K562 (cell line): ENCODE data around the gene SREBF1. TPM values are rescaled to one million over a fixed set of nuclear protein-coding genes. Genes with fewer than 3 reads are reported as not detected.

Source experiments
- ARNT ChIP-seq, 2 experiments: fragments of 450-650 bp; IDR thresholded peaks; 2 replicates each; pipeline ENCODE4 v1.6.1; 2016; ENCODE audit warnings: mild to moderate bottlenecking in 1 of 2
- FOXJ2 ChIP-seq: fragments of 200-800 bp; sonication (Bioruptor generic); IDR thresholded peaks from 2 replicates; pipeline ENCODE4 v1.6.1; 2016; ENCODE audit warnings: missing genetic modification characterization, missing compliant biosample characterization
- HDAC2 ChIP-seq: fragments of 450-650 bp; IDR thresholded peaks from 2 replicates; pipeline ENCODE4 v1.6.1; 2016; ENCODE audit warnings: mild to moderate bottlenecking
- MCM7 ChIP-seq, 2 experiments: fragments of 450-650 bp; IDR thresholded peaks; 2 replicates each; pipeline ENCODE4 v1.6.1; 2016 to 2018
- SREBF2 ChIP-seq: sonication (generic); formaldehyde crosslinking; IDR thresholded peaks from 2 replicates; pipeline ENCODE4 v1.4.0; 2020; ENCODE audit warnings: mild to moderate bottlenecking, missing genetic modification reagents
- STAT5A ChIP-seq: IDR thresholded peaks from 2 replicates; pipeline ENCODE4 v1.6.1; 2012; ENCODE audit warnings: low read length, inconsistent platforms, borderline replicate concordance
- ZNF212 ChIP-seq: fragments of 450-650 bp; formaldehyde crosslinking; IDR thresholded peaks from 2 replicates; pipeline ENCODE4 v1.4.0; 2020; ENCODE audit warnings: mild to moderate bottlenecking
- ZNF23 ChIP-seq: fragments of 250-450 bp; sonication (Bioruptor Pico); IDR thresholded peaks from 2 replicates; pipeline ENCODE4 v1.4.0; 2020; ENCODE audit warnings: mild to moderate bottlenecking
- polyA plus RNA-seq, 8 experiments: library from polyadenylated mRNA; depleted of rRNA in 4 of 8; stranded (reverse) in 5 of 8; unstranded in 3 of 8; fragments of >200 nt; fragmentation: Nextera tagmentation in 2 of 8; fragmentation: Illumina TruSeq in 1 of 8; extraction: Ambion mirVana in 2 of 8; extraction: Trizol in 1 of 8; gene quantifications; 2 replicates each; pipeline versions ENCODE4 v1.2.1 to v1.2.3, GENCODE V29; 2011 to 2014; ENCODE audit warnings: inconsistent platforms in 1 of 8, missing spikeins in 1 of 8
- total RNA-seq, 7 experiments: library from RNA; depleted of rRNA in 6 of 7; stranded (reverse); fragments of >200 nt in 6 of 7; fragmentation: Illumina TruSeq in 2 of 7; extraction: Trizol in 2 of 7; gene quantifications; 2 replicates each; pipeline versions ENCODE4 v1.2.1 to v1.2.3, GENCODE V29; 2011 to 2021; ENCODE audit warnings: low replicate concordance in 1 of 7
- TF ChIP-seq, protein P1 (sequence below), 3 experiments: fragments of 200-800 bp in 1 of 3; sonication (Bioruptor generic) in 1 of 3; sonication (generic) in 1 of 3; formaldehyde crosslinking in 1 of 3; IDR thresholded peaks; 2 replicates each; pipeline versions ENCODE4 v1.6.1 to v1.8.0; 2016 to 2022; ENCODE audit warnings: mild to moderate bottlenecking in 2 of 3, missing compliant biosample characterization in 2 of 3, missing genetic modification characterization in 2 of 3, missing genetic modification reagents in 1 of 3
- TF ChIP-seq, protein P2 (sequence below): sonication (generic); formaldehyde crosslinking; IDR thresholded peaks from 2 replicates; pipeline ENCODE4 v1.8.1; 2023; ENCODE audit warnings: mild to moderate bottlenecking, missing genetic modification reagents
- TF ChIP-seq, protein P3 (sequence below): fragments of 150-350 bp; IDR thresholded peaks from 2 replicates; pipeline ENCODE4 v1.6.1; 2014; ENCODE audit warnings: low read depth, mild to moderate bottlenecking, low read length, borderline replicate concordance
- TF ChIP-seq, protein P4 (sequence below): sonication (generic); formaldehyde crosslinking; IDR thresholded peaks from 2 replicates; pipeline ENCODE4 v1.8.1; 2022; ENCODE audit warnings: missing genetic modification reagents
- TF ChIP-seq, protein P5 (sequence below), 2 experiments: IDR thresholded peaks in 1 of 2; conservative IDR thresholded peaks in 1 of 2; 2 replicates each; pipeline ENCODE4 v1.6.1; 2016; ENCODE audit warnings: low read depth in 2 of 2, mild to moderate bottlenecking in 1 of 2, missing compliant biosample characterization in 1 of 2, missing genetic modification characterization in 1 of 2, moderate library complexity in 1 of 2
- TF ChIP-seq, protein P6 (sequence below): IDR thresholded peaks from 2 replicates; pipeline ENCODE4 v1.6.1; 2016; ENCODE audit warnings: missing genetic modification characterization, missing compliant biosample characterization

SREBF1 gene
- total and polyA plus RNA-seq, 9 of the 15 experiments (the other 6 are each of a cell fraction or from before 2014, with no cell fraction given), result 1.6 to 169 (median 69.4) TPM

DNA sequence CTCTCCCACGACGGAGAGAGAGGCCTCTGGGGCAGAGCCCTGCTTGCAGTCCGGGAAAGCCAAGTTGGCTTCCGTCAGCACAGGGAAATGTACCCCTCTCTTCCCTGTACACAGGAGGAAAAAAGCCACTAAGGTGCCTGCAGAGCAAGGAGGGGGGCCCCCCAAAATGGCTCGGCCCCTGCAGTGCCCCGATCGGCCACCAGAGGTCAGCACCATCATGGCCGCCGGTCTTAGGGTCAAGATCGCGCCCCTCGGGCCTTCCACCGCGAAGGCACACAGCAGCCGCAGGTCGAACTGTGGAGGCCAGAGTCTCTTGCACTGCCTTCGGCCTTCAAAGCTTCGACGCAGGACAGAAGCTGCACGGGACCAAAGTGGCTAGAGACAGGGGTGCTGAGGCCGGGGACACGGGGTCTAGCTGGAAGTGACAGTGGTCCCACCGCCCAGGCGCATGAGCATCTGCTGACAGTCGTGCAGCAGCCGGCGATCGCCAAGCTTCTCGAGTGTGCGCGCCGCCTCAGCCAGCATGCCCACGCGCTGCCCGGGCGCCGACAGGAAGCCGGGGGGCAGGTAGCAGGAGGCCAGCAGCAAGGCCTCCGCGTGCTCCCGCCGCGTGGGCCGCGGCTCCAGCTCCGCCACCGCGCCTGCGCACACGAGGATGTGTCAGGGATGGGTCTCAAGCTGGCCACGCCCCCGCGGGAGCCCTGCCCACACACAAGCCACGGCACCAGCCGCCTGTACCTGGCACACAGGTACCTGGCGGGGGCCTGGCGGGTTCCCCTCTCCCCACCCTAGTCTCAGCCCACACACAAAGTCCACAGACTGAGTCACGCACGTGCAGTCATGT is 24.4 kb downstream of the SREBF1 start (continued):
- TF ChIP-seq, protein P1, sequence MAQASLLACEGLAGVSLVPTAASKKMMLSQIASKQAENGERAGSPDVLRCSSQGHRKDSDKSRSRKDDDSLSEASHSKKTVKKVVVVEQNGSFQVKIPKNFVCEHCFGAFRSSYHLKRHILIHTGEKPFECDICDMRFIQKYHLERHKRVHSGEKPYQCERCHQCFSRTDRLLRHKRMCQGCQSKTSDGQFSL (CRISPR knock-in tag; IDR thresholded peaks at IDR 0.05), result no peak
- TF ChIP-seq, protein P1 (tag; IDR thresholded peaks at IDR 0.05), result no peak
- no peak for TF ChIP-seq HDAC2
- TF ChIP-seq, protein P2, sequence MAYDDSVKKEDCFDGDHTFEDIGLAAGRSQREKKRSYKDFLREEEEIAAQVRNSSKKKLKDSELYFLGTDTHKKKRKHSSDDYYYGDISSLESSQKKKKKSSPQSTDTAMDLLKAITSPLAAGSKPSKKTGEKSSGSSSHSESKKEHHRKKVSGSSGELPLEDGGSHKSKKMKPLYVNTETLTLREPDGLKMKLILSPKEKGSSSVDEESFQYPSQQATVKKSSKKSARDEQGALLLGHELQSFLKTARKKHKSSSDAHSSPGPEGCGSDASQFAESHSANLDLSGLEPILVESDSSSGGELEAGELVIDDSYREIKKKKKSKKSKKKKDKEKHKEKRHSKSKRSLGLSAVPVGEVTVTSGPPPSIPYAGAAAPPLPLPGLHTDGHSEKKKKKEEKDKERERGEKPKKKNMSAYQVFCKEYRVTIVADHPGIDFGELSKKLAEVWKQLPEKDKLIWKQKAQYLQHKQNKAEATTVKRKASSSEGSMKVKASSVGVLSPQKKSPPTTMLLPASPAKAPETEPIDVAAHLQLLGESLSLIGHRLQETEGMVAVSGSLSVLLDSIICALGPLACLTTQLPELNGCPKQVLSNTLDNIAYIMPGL (CRISPR knock-in tag), result no peak
- no peak for TF ChIP-seq SREBF2
- TF ChIP-seq, protein P3, sequence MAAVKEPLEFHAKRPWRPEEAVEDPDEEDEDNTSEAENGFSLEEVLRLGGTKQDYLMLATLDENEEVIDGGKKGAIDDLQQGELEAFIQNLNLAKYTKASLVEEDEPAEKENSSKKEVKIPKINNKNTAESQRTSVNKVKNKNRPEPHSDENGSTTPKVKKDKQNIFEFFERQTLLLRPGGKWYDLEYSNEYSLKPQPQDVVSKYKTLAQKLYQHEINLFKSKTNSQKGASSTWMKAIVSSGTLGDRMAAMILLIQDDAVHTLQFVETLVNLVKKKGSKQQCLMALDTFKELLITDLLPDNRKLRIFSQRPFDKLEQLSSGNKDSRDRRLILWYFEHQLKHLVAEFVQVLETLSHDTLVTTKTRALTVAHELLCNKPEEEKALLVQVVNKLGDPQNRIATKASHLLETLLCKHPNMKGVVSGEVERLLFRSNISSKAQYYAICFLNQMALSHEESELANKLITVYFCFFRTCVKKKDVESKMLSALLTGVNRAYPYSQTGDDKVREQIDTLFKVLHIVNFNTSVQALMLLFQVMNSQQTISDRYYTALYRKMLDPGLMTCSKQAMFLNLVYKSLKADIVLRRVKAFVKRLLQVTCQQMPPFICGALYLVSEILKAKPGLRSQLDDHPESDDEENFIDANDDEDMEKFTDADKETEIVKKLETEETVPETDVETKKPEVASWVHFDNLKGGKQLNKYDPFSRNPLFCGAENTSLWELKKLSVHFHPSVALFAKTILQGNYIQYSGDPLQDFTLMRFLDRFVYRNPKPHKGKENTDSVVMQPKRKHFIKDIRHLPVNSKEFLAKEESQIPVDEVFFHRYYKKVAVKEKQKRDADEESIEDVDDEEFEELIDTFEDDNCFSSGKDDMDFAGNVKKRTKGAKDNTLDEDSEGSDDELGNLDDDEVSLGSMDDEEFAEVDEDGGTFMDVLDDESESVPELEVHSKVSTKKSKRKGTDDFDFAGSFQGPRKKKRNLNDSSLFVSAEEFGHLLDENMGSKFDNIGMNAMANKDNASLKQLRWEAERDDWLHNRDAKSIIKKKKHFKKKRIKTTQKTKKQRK, result no peak
- TF ChIP-seq MCM7 (IDR thresholded peaks at IDR 0.05), result no peak
- no peak for TF ChIP-seq STAT5A
- TF ChIP-seq, protein P4, sequence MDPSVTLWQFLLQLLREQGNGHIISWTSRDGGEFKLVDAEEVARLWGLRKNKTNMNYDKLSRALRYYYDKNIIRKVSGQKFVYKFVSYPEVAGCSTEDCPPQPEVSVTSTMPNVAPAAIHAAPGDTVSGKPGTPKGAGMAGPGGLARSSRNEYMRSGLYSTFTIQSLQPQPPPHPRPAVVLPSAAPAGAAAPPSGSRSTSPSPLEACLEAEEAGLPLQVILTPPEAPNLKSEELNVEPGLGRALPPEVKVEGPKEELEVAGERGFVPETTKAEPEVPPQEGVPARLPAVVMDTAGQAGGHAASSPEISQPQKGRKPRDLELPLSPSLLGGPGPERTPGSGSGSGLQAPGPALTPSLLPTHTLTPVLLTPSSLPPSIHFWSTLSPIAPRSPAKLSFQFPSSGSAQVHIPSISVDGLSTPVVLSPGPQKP (CRISPR knock-in tag), result no peak
- no peak for TF ChIP-seq ZNF23 (CRISPR knock-in tag)
- no peak for TF ChIP-seq FOXJ2 (tag)
- TF ChIP-seq, protein P5, sequence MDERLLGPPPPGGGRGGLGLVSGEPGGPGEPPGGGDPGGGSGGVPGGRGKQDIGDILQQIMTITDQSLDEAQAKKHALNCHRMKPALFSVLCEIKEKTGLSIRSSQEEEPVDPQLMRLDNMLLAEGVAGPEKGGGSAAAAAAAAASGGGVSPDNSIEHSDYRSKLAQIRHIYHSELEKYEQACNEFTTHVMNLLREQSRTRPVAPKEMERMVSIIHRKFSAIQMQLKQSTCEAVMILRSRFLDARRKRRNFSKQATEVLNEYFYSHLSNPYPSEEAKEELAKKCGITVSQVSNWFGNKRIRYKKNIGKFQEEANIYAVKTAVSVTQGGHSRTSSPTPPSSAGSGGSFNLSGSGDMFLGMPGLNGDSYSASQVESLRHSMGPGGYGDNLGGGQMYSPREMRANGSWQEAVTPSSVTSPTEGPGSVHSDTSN (CRISPR knock-in tag; IDR thresholded peaks at IDR 0.05; ENCODE audit: low read depth), result no peak
- TF ChIP-seq, protein P5 (tag; conservative IDR thresholded peaks at IDR 0.05; ENCODE audit: low read depth), result no peak
- TF ChIP-seq ZNF212 (CRISPR knock-in tag), result no peak
- TF ChIP-seq ARNT (IDR thresholded peaks at IDR 0.05), result no peak
- TF ChIP-seq, protein P6, sequence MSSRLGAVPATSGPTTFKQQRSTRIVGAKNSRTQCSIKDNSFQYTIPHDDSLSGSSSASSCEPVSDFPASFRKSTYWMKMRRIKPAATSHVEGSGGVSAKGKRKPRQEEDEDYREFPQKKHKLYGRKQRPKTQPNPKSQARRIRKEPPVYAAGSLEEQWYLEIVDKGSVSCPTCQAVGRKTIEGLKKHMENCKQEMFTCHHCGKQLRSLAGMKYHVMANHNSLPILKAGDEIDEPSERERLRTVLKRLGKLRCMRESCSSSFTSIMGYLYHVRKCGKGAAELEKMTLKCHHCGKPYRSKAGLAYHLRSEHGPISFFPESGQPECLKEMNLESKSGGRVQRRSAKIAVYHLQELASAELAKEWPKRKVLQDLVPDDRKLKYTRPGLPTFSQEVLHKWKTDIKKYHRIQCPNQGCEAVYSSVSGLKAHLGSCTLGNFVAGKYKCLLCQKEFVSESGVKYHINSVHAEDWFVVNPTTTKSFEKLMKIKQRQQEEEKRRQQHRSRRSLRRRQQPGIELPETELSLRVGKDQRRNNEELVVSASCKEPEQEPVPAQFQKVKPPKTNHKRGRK (tag), result no peak
